HG02938 (cell line): ENCODE results near the gene GSS.
"Not testable (repeated sequence)": the region's sequence is repeated elsewhere in the genome, so short reads cannot be mapped to it uniquely, and the experiment has no call there.

Experiments
- ATAC-seq: cut with Tn5 transposase; IDR thresholded peaks from one replicate; pipeline ENCODE4 v1.9.1; 2021; ENCODE audit warnings: mild to moderate bottlenecking, moderate library complexity; ENCODE audit not compliant: unreplicated experiment

Gene GSS

DNA sequence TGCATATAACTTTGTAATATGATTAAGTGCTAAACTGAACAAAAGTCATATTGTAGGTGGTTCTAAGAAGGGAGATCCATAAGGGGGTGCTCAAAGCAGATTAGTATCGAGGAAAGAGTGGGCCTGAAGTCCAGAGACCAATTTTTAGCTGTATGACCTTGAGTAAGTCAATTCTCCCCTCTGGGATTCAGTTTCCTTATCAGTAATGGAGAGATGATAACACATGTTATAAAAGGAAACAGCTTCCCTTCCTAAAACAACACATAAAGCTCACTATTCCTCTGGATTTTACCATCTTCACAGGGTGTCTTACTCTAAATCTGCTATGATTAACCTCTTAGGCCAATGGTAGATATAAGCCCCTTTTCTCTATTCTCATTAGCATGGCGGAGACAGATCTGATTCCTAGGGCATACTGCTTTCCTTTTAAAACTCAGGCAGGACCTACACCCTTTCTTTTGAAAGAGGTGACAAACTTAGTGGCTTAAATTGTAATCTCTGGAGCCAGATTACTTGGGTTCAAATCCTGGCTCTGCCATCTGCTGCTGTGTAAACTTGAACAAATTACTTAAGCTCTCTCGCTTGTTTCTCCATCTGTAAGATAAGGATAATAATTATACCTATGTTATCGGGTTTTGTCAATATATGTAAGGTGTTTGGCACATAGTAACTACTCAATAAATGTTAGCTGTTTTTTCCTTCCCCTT lies 39.7 kb downstream of the GSS start:
- no peak for ATAC-seq

DNA sequence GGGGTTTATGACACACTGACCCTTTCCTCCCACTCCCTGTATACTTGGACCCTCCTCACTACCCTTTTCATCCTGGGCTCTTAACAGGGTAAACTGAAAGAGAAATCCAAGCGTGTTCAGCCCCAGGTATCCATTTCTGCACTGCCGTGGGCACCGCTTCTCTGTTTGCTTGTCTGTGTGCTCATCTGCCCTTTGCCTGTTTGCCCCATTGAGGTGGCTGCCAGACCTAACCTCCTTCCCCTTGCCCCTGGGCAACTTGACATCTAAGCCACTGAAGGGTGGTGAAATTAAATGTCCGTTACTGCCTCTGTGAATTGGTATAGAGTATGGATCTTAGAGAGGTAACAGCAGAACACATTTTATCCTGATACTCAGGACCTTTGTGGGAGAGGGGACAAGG lies 40.5 kb downstream of the GSS start:
- ATAC-seq: no peak

DNA sequence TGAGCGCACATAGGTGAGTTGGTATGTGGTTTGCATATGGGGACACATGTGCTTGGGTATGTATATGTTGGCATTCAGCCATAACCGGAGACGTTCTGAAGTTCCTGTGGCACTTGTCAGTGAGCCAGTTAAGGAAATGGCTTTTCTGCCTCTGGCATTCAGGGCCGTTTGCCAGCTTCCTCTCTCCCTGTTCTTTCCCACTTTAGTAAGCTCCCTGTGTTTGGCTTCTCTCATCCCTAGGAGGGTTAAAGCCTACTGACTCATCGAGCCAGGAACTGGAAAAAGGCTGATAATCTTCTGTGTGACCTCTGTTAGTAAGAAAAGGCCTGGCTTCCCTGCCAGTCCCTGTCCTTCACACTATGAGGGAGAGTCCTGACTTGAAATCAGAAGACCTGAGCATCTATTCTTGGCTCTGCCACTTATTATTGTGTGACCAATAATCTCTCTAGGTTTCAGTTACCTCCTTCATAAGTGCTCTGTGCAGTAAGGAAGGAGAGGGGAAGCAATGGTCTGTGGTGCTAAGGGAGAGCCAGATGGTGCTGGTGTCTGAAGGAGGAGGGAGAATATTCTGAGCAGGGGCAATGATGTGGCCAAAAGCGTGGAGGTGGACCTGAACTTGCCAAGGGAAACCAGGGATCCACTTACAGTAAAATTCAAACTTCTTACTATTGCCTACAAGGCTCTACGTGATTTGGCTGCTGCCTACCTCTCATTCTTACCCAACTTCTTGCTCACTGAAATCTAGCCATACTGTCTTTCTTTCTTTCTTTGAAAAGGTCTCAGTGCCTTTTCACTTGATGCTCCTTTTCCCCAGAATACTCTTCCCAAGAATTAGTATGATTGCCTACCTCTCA lies 47.8 kb downstream of the GSS start:
- no peak for ATAC-seq

DNA sequence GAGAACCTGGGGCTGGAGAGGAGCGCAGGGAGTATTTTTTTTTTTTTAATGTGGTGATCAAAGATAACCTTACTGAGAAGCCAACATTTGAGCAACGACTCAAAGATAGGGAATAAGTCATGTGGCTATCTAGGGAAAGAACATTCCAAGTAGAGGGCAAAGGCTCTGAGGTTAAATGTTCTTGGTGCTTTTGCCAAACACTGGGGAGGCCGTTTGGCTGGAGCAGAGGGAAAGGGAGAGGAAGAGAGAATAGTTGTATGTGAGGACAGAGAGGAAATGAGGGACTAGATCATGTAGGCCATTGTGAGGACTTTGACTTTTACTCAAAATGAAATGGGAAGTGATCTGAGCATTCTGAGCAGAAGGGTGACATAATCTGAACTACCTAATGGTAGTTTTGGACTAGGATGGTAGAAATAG lies 51.4 kb downstream of the GSS start:
- ATAC-seq: no peak

DNA sequence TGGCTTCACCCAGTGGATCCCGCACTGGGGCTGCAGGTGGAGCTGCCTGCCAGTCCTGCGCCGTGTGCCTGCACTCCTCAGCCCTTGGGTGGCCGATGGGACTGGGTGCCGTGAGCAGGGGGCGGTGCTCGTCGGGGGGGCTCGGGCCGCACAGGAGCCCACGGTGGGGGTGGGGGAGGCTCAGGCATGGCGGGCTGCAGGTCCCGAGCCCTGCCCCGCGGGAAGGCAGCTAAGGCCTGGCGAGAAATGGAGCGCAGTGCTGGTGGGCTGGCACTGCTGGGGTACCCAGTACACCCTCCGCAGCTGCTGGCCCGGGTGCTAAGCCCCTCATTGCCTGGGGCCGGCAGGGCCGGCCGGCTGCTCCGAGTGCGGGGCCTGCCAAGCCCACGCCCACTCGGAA lies 56.9 kb downstream of the GSS start:
- not testable (repeated sequence) for ATAC-seq

DNA sequence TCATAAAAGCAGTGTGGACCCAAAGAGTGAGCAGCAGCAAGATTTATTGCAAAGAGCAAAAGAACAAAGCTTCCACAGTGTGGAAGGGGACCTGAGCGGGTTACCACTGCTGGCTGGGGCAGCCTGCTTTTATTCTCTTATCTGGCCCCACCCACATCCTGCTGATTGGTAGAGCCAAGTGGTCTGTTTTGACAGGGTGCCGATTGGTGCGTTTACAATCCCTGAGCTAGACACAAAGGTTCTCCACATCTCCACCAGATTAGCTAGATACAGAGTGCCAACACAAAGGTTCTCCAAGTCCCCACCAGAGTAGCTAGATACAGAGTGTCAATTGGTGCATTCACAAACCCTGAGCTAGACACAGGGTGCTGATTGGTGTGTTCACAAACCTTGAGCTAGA lies 57.5 kb downstream of the GSS start:
- ATAC-seq: not testable (repeated sequence)

DNA sequence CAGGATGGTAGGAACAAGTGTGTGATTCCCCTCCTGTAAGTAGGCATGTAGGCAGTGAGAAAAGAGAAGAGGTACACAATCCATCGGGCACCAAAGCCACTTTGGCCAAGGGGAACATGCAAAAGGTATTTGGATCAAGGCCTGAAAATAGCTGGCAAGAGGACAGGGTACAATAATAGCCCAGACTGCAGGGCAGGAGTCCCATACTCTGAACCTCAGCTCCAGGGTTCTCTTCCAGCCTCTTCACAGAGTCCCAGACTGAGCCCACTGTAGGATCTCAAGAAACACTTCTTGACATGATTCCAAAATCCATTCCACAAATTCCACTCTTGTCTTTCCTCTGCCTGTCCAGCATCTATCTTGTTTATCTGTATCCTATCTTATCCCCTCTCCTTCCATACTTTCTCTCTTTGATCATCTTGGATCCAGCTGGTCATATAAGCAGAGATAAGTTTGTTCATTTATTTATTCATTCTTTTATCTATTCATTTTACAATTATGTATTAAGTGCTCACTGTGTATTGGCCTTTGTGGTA lies 59.5 kb downstream of the GSS start:
- no peak for ATAC-seq

DNA sequence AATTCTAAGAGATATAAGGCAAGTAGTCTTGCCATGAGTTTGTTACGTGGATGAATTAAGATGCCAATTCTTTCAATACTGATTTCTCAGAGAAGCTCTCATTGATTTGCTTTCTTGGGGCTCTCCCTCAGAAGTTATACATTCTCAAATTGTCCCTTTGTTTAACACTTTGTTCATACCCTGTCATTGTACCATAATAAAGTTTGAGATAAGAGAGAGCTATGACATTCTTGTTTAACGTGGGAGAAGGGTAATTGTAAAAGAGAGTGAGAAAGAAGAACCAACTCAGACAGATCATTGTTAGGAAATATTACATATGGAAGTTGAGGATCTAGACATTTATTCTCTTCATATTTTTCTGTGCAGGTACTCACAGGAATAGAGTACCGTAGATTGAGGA lies 60.1 kb downstream of the GSS start:
- ATAC-seq: no peak

DNA sequence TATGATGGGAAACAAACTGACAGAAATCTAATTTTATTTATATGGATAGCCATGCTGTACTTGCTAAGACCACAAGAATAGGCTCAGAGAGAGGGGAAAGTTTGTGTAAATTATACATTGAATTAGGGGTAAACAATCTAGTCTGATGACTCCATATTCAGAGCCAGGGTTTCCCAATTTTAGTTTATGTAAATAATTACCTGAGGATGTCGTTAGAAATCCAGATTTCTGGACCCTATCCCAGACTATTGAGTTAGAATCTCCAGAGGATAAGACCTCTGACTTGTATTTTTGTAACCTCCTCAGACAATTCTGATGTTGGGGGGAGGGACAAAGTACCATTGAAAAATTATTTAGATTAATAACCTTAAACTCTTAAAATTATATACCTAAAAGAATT lies 60.9 kb downstream of the GSS start:
- ATAC-seq: no peak

DNA sequence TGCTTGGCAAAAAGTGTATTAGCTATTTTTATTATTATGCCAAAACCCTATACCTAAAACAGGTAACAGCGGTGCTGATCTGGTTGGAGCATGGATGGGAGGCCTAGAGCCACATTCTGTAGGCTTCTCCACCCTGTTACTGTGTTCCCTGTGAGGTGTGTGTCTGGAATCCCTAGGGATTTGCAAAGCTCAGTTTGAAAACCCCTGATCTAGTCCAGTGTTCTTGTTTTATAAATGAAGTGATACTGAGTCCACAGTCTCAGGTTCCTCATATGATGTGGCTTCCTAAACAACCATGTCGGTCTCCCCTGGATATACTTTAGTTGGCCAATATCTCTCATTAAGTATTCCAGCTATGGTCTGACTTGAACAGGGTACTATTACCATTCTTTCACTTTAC lies 62.9 kb downstream of the GSS start:
- ATAC-seq: no peak

DNA sequence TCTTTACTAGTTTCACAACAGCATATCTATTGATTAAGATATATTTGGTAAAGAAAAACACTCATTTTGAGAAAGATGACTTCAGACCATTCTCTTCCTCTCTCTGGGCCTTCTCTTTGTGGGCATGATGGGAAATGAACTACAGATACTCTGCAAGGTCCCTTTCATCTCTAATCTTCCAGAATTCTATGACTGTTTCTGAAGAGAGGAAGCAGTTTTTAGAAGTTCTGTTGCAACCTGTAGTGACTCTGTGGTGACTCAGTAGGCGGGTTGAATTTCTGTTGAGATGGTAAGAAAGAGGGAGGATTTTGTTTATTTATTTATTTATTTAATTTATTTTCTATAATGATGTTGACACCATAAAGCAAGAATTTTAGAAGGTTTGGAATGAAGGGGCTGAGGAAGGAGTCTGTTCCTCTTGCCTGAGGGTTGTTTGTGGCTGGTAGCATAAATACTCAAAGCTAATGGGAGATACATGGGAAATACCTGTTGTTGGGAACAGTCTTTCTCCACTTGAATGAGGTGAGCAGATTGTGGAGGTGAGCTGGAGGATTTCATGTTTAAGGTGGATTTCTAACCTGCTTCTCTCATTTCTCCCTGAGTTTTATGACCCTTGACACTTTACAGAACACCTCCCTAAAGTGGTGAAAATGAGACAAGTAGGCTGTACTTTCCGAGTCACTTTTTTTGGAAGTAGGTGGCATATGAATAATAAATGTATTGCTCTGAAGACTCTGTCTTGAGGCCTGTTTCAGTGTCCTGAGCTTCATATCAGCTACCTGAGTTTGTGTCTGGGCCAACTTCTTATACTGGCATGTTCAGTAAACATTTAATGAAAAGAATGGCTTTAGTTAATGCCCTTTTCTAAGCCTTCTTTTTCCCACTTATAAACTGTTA lies 64.2 kb downstream of the GSS start:
- ATAC-seq: no peak

DNA sequence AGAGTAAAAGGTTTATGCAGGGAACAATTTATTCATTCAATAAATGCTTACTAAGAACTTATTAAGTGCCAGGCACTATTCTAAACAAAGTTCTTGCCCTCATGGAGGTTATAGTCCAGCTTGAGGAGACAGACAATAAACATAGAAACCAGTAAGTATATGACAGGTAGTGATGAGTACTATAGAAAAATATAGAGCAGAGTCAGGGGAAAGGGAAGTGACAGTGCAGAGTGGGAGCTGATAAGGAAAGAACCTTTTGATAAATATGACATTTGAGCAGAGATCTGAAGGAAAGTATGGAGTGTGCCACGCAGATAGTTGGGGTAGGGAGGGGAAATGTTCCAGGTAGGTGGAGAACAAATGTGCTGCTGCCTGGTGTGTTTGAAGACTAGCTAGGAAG lies 67.1 kb downstream of the GSS start:
- no peak for ATAC-seq

DNA sequence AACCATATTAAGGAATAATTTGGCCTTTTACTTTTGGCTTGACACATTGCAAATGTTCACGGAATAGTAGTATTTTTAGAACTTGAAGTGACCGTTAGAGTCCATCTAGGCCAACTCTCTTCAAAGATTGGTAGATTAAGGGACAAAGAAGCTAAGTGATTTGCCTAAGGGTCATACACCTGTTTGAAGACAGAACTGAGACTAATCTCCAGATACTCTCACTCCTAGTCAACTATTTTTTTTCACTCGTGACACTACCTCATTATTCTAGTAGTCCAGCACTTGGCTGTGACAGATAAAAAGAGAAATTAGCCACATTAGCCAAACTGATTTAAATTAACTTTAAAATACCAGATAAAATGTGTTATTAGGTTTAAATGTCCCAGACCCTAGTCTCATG lies 68.6 kb downstream of the GSS start:
- no peak for ATAC-seq

DNA sequence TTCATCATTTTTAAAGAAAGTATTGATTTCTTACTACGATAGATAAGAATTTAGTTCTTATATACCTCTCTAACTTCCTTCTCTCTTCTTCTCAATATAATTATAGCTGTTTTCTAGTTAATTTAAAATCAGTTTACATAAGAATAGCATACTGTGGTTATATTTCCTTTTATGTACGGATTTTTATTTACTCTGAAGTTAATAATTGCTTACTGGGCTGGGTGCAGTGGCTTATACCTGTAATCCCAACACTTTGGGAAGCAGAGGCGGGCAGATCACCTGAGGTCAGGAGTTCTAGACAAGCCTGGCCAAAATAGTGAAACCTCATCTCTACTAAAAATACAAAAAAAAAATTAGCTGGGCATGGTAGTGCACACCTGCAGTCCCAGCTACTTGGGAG lies 69.5 kb downstream of the GSS start:
- no peak for ATAC-seq

DNA sequence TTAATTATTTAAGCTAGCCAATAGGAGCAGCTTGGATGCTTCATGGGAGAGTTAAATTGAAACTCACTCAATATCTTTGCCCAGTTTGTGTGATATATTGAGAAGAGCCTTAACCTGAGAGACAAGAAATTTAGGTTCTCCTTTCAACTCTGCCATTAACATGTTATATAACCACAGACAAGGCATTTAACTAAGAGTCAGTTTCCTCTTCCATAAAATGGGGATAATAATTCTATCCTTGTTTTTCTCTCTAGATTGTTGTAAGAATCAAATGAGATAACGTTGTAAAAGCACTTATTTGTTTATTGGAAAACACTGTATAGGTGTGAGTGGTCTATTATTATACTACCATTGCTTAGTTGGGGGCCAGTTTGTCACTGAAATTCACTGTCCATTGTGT lies 71.3 kb downstream of the GSS start:
- no peak for ATAC-seq

DNA sequence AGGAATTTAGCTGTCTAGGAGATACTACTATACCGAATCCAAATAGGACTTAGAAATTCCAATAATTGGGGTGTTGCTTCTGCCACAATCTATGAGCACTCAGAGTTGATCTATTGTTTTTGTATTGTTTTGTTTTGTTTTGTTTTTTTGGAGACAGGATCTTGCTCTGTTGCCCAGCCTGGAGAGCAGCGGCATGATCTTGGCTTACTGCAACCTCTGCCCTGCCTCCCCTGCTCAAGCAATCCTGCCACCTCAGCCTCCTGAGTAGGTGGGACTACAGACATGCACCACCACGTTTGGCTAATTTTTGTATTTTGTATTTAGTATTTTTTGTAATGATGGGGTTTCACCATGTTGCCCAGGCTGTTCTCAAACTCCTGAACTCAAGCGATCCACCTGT lies 71.8 kb downstream of the GSS start:
- no peak for ATAC-seq

DNA sequence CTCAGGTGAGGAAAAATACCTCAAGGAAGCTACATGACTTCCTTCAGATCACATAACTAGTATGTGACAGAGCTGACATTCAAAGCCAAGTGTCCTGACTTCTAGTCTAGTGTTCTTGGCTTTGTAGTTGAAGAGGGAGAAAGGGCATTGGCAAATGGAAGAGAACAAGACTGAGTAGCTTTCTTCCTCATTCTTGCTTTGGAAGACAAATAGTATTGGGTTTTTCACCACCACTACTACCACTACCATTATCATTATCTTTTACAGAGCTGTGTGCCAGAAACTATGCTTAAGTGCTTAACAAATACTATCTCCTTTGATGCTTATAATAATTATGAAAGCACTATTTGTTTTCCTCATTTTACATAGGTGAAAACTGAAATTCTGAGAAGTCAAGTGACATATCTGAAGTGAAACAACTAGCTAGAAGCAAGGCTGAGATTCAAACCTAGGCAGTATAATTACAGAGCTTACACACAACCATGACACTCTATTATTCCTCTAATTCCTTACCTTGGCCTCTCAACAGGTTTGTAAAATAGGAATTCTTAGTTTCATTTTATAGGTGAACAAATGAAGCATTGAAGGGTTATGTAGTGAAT lies 72.4 kb downstream of the GSS start:
- no peak for ATAC-seq

DNA sequence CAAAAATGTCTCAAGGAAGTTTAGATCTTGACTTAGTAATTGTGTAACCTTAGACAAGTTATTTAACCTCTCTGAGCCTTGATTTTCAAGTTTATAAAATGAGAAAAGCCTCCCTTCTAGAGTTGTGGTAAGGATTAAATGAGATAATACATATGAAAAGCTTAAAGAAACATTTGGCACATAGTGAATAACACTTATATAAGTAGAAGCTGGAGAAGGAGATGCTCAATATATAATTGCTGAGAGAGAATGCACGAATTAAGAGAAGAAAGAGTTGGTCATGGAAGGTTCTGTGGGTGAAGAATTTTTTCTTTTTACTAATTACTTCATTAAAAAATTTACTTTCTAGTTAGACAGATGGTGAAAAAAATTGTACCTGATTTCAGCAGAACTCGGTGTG lies 73.9 kb downstream of the GSS start:
- ATAC-seq: no peak

DNA sequence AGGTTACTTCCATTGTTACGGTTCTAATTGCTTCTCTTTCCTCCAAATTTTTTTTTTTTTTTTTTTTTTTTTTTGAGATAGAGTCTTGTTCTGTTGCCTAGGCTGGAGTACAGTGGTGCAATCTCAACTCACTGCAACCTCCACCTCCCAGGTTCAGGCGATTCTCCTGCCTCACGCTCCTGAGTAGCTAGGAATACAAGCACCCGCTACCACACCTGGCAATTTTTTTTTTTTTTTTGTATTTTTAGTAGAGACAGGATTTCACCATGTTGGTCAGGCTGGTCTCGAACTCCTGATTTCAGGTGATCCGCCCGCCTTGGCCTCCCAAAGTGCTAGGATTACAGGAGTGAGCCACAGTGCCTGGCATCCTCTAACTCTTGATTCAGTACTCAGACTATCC lies 74.6 kb downstream of the GSS start:
- ATAC-seq: not testable (repeated sequence)

DNA sequence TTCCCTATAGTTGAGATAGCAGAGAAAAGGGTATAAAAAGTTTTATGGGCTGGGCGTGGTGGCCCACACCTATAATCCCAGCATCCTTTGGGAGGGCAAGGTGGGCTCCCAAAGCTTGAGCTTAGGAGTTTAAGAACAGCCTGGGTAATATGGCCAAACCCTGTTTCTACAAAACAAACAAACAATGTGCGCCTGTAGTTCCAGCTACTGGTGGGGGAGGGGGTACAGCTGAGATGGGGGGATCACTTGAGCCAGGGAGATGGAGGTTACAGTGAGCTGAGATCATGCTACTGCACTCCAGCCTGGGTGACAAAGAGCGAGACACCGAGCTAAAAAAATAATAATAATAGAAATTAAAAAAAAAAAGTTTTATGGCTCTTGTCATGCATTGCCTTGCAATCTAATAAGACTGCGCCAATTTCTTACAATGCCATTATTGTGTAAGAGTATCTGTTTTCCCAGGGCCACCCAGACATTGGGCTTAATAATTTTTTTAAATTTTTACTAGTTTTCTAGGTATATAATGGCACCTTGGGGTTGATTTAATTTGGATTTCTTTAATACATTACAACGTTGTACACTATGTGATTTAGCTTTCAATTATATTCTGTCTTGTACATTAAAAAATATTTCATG lies 75.3 kb downstream of the GSS start:
- no peak for ATAC-seq
